UCSD-AML1 (cell line): ENCODE measurements around the gene CELA3B.
"Not testable (repeated sequence)": the region's sequence is repeated elsewhere in the genome, so short reads cannot be mapped to it uniquely, and the experiment has no call there.

Experiments
- DNase-seq: peaks from one replicate; lab custom pipeline; 2025; ENCODE audit not compliant: unreplicated experiment; lab: John Stamatoyannopoulos, UW

The CELA3B gene

GRCh38 chr1:21942959-21943640 lies 33.7 kb upstream of the CELA3B start:
- not testable (repeated sequence) for DNase-seq

- DNase-seq: no peak
These were observed 32.1 kb upstream of the CELA3B start for GRCh38 chr1:21944733-21945073.

DNA sequence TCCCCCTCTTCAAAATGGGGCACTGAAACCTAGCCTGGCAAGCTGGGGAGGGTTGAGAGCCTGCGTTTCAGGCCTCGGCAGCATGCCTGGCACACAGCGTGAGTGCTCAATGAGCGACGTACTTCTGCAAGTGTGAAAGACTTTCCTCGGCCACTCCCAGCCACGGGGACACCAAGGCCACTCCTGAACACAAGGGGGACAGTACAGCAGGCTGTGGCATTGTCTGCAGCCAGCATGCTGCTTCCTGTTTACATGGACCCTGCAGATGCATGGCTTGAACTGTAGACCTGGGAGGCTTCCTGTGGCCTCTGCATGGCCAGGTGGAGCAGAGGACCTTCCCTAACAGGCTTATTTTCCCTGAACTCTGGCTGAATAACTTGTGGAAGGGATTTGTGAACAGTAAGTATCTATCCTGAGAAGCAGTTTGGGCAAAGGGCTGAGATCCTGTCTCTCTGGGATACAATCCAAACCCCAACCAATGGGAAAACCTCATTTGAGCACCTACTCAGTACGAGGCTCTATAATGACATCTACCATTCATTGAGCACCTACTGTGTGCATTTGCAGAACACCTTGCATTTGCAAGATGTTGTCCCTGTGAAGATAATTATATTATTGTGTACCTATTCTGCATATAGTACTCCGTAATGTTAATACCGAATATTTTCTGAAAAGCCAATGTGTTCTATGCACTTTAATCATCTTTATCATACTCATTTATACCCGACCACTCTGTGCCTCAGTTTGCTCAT lies 29.8 kb upstream of the CELA3B start:
- peak; percentile 55 for DNase-seq

GRCh38 chr1:21950734-21951133 lies 26.1 kb upstream of the CELA3B start:
- DNase-seq: no peak

- no peak for DNase-seq
These were observed 25.5 kb upstream of the CELA3B start for GRCh38 chr1:21951226-21951870.

DNA sequence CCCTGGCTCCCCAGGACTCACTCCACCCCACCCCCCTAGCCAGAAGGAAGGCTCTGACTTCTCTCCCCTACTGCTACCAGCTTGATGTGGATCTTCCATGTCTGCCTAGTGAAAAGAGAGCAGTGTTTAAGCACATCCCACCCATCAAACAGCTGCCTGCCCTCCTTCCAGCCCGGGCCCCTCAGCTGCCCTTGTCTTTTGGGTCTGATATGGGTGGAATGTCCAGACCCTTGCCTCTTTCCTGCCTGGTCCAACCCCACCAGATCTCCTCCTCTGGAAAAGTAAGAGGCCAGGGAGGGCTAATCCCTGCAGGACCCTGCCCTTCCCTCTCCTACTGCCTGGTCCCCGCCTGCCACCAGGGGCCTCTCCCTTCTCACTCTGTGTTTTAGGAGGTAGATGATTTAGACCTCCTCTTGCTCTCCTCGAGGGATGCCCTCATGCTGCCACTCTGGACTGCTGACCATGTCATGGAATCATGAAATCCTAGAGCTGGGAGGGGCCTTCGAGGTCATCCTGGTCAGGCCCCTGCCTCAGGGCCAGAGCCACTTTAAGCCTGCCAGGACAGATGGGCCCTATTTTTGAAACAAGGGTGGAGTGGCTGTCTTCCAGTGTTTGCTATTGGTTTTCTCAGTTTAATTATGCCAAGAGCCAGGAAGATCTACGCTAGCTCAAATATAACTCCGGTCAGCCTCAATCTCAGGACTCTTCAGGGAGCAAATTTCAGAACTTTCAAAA lies 23.9 kb upstream of the CELA3B start:
- no peak for DNase-seq

DNA sequence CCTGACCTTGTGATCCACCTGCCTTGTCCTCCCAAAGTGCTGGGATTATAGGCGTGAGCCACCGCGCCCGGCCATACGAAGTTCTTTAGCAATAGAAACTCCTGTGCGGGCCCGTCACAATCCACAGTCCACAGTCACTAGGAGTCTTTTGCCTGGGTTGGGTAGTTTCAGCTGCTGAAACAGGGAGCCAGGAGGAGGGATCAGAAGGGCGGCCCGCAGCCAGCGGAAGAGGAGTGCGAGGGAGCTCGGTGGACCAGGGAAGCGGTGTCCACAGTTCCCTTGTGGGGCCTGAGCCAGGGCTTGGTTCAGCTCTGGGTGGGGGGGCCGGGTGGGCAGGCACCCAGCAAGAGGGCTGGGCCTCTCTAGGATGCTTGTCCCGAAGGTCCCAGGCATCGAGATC lies 21.8 kb upstream of the CELA3B start:
- no peak for DNase-seq

GRCh38 chr1:21955501-21956281 lies 21.1 kb upstream of the CELA3B start:
- DNase-seq: no peak

- DNase-seq: peak; percentile 53
These were observed 19.9 kb upstream of the CELA3B start for GRCh38 chr1:21956720-21957552.

DNA sequence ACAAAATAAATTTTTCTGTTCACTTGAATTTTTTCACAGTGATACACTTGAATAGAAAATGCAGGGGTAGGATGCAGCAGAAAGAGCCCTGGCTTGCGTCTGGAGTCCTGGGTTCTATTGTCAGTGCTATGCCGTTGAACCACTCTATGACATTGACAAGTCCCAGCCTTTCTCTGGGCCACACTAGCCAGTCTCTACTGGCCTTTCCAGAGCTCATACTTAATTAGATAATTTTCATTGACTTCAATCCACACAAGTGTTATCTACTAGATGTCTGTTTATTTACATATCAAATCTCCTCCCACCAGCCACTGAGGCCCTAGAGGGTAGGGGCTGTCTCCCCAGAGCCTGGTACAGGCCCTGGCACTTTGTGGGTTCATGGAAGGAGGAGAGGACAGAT lies 15.5 kb upstream of the CELA3B start:
- no peak for DNase-seq

GRCh38 chr1:21961799-21962198 lies 15.0 kb upstream of the CELA3B start:
- no peak for DNase-seq

DNA sequence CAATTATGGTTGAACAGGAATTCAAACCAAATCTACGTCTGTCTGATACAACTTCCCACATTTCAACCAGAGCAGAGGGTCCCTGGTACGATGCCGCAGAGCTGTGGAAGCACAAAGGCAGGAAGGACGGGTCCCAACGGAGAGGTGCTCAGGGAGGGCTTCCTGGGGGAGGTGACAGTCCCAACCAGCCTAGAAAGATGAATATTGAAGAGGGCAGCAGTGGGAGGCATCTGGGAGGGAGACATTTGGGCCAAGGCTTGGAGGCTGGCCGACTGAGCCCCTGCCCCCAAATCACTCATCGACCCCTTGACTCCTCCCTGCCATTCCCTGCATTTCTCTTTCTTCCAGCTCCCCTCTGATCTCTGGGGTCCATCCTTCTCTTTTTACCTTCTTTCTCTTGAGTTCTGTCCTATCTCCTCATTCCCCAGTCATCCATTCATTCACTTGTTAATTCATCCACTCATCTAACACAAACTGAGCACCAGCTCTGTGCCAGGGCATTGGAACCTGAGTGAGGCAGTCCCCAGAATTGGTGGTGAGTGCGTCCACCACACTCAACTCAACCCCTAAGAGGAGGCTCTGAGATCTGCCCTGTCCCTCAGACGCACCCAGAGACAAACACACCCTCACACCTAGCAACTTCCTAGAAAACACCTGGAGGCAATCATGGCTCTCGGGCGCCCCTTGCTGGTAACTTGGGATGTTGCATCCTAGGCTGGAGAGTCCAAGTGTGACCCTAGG lies 13.2 kb upstream of the CELA3B start:
- DNase-seq: peak; percentile 83

GRCh38 chr1:21966247-21967000 lies 10.4 kb upstream of the CELA3B start:
- DNase-seq: no peak

DNA sequence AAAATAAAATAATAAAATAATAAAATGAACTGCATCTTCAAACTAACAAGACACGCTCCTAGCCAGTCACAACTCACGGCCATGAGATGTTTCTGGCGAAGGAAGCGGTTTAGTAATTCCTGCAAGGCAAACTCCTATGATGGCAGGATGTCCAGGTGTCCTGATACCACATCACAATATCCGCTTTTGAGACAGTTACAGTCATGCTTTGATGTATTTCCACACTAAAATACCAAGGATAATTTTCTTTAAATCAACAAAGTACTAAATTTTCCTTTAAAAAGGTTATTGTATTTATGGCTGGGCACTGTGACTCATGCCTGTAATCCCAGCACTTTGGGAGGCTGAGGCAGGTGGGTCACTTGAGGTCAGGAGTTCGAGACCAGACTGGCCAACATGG lies 9.6 kb upstream of the CELA3B start:
- DNase-seq: not testable (repeated sequence)

- not testable (repeated sequence) for DNase-seq
These were observed 7.8 kb upstream of the CELA3B start for GRCh38 chr1:21969066-21969465.

DNA sequence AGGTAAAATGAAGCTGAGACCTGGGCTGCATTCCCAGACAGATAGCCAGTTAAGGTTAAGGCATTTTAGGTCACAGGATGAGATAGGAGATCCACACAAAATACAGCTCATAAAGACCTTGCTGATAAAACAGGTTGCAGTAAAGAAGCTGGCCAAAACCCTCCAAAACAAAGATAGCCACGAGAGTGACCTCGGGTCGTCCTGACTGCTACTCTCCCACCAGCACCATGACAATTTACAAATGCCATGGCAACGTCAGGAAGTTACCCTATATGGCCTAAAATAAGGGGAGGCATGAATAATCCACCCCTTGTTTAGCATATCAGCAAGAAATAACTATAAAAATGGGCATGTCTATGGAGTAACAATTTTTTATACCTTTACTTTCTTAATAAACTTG lies 6.3 kb upstream of the CELA3B start:
- not testable (repeated sequence) for DNase-seq

- DNase-seq: not testable (repeated sequence)
These were observed 3.8 kb upstream of the CELA3B start for GRCh38 chr1:21972973-21973441.

- DNase-seq: not testable (repeated sequence)
These were observed 2.9 kb upstream of the CELA3B start for GRCh38 chr1:21973948-21974347.
